Activated B cell treated with CpG ODN at 0.5 μM for 24 hours (primary cell): ENCODE results near the gene ANGPTL8. TPM values are rescaled to one million over a fixed set of nuclear protein-coding genes. Genes with fewer than 3 reads are reported as not detected.

ENCODE experiments used
- ATAC-seq: fragments of 200-7000 bp; cut with Tn5 transposase; one replicate; pipeline ENCODE4 v1.10.0; 2021; ENCODE audit warnings: low read depth, mild to moderate bottlenecking, moderate library complexity
- CTCF ChIA-PET: fragments of 350-600 bp; sonication (Branson Sonifier 250); formaldehyde crosslinking; loops from one replicate; lab custom pipeline; 2021; ENCODE audit warnings: antibody characterized with exemption; lab: Charles Lee
- POLR2A ChIA-PET: fragments of 350-600 bp; sonication (Branson Sonifier 250); formaldehyde crosslinking; loops from one replicate; lab custom pipeline; 2021; ENCODE audit warnings: antibody characterized with exemption; lab: Charles Lee
- DNase-seq: peaks from one replicate; pipeline ENCODE4 v3.0.0; 2022
- H3K27ac Mint-ChIP-seq: one replicate; pipeline ENCODE4 v1.8.0; 2020; ENCODE audit warnings: mixed read lengths
- H3K27me3 Mint-ChIP-seq: one replicate; pipeline ENCODE4 v1.8.0; 2021; ENCODE audit warnings: mixed read lengths
- H3K36me3 Mint-ChIP-seq: one replicate; pipeline ENCODE4 v1.8.0; 2021; ENCODE audit warnings: low read depth, mixed read lengths
- H3K4me1 Mint-ChIP-seq: one replicate; pipeline ENCODE4 v1.8.0; 2021; ENCODE audit warnings: mixed read lengths
- H3K4me3 Mint-ChIP-seq: one replicate; pipeline ENCODE4 v1.8.0; 2020; ENCODE audit warnings: mild to moderate bottlenecking, mixed read lengths
- H3K9me3 Mint-ChIP-seq: one replicate; pipeline ENCODE4 v1.8.0; 2020; ENCODE audit warnings: mixed read lengths
- CTCF ChIP-seq: fragments of 200-600 bp; IDR thresholded peaks from one replicate; pipeline ENCODE4 v1.8.0; 2022; ENCODE audit warnings: antibody characterized with exemption, mild to moderate bottlenecking
- intact Hi-C: fragments of 100-400 bp; cut with micrococcal nuclease; formaldehyde crosslinking; loops from one replicate; pipeline ENCODE4 v1.15.1; 2024
- total RNA-seq: library from RNA; stranded (reverse); gene quantifications from 2 replicates; pipeline ENCODE4 v1.2.3, GENCODE V29; 2022

The ANGPTL8 gene
- total RNA-seq, 1 donor from 2014 or later, result not detected

- intact Hi-C loops, result no loop called here
- H3K36me3 Mint-ChIP-seq, result no peaks in the 10 kb centered on the region
- peaks cover 9% of the 10 kb centered on the region for H3K9me3 Mint-ChIP-seq
- TF ChIP-seq CTCF, result no peak
- peaks cover 2% of the 10 kb centered on the region for H3K27me3 Mint-ChIP-seq
- ChIA-PET CTCF (no interaction called here), POLR2A (no interaction called here)
- no peak overlapping the region for H3K4me3 Mint-ChIP-seq
- ATAC-seq, result no peak
- H3K27ac Mint-ChIP-seq, result no peak overlapping the region
- no peaks in the 10 kb centered on the region for H3K4me1 Mint-ChIP-seq
- DNase-seq, result no peak
Measured at GRCh38 chr19:11236324-11237301, 2.8 kb upstream of the ANGPTL8 start.

- H3K4me3 Mint-ChIP-seq, result no peak overlapping the region
- DNase-seq, result no peak
Measured at GRCh38 chr19:11237321-11237720, 2.1 kb upstream of the ANGPTL8 start.

GRCh38 chr19:11238041-11238440, 1.4 kb upstream of the ANGPTL8 start:
- Mint-ChIP-seq H3K4me3 (no peak overlapping the region), H3K36me3 (no peaks in the 10 kb centered on the region), H3K27me3 (peaks cover 2% of the 10 kb centered on the region), H3K9me3 (peaks cover 9% of the 10 kb centered on the region), H3K27ac (no peak overlapping the region), H3K4me1 (no peaks in the 10 kb centered on the region)
- no peak for TF ChIP-seq CTCF
- ATAC-seq (no peak), DNase-seq (no peak)
- intact Hi-C loops, result no loop called here
- ChIA-PET POLR2A (no interaction called here), CTCF (no interaction called here)

More at GRCh38 chr19:11237321-11237720, 2.1 kb upstream of the ANGPTL8 start:
- no peaks in the 10 kb centered on the region for H3K4me1 Mint-ChIP-seq
- ATAC-seq, result no peak
- CTCF ChIA-PET, result no interaction called here
- no peaks in the 10 kb centered on the region for H3K36me3 Mint-ChIP-seq
- TF ChIP-seq CTCF, result no peak
- H3K9me3 Mint-ChIP-seq, result peaks cover 9% of the 10 kb centered on the region
- intact Hi-C loops, result no loop called here
- peaks cover 2% of the 10 kb centered on the region for H3K27me3 Mint-ChIP-seq
- no peak overlapping the region for H3K27ac Mint-ChIP-seq
- POLR2A ChIA-PET, result no interaction called here

GRCh38 chr19:11238781-11239376, 540 bp upstream of the ANGPTL8 start:
- Mint-ChIP-seq H3K27ac (no peak overlapping the region), H3K27me3 (peaks cover 2% of the 10 kb centered on the region), H3K9me3 (peaks cover 9% of the 10 kb centered on the region), H3K4me1 (peaks cover 5% of the 10 kb centered on the region), H3K4me3 (no peak overlapping the region), H3K36me3 (no peaks in the 10 kb centered on the region)
- CTCF ChIA-PET, result no interaction called here
- DNase-seq (no peak), ATAC-seq (no peak)
- POLR2A ChIA-PET, result no interaction called here
- intact Hi-C loops, result no loop called here
- no peak for TF ChIP-seq CTCF

- H3K27ac Mint-ChIP-seq, result no peak overlapping the region
- peaks cover 6% of the 10 kb centered on the region for H3K4me1 Mint-ChIP-seq
- intact Hi-C loops, result no loop called here
- H3K4me3 Mint-ChIP-seq, result no peak overlapping the region
- H3K9me3 Mint-ChIP-seq, result peaks cover 9% of the 10 kb centered on the region
- DNase-seq, result no peak
- CTCF ChIA-PET, result no interaction called here
- H3K27me3 Mint-ChIP-seq, result peaks cover 2% of the 10 kb centered on the region
- H3K36me3 Mint-ChIP-seq, result no peaks in the 10 kb centered on the region
- POLR2A ChIA-PET, result interaction anchor here (0.7 kb wide), 1 partner anchor 1085 kb away, joined by 4 read pairs; no protein-coding TSS in a partner anchor
- ATAC-seq, result no peak
- no peak for TF ChIP-seq CTCF
Measured at GRCh38 chr19:11240008-11240444, 607 bp downstream of the ANGPTL8 start.
